Trophoblast cell (in vitro differentiated cells and primary cell): ENCODE results near the gene KIF16B.

Source experiments
- DNase-seq, 2 donors: peaks; one replicate each; pipeline ENCODE4 v3.0.0-alpha.2; 2016
- H2AFZ ChIP-seq: 2 replicates; pipeline ENCODE4 v1.6.1; 2013; ENCODE audit warnings: low read length, moderate library complexity, mild to moderate bottlenecking; ENCODE audit not compliant: insufficient read depth, poor library complexity
- H2AK5ac ChIP-seq: 2 replicates; pipeline ENCODE4 v1.6.1; 2013; ENCODE audit warnings: mild to moderate bottlenecking, low read length
- H2BK120ac ChIP-seq: 2 replicates; pipeline ENCODE4 v1.6.1; 2013; ENCODE audit warnings: low read length, mild to moderate bottlenecking, moderate library complexity; ENCODE audit not compliant: insufficient read depth, poor library complexity
- H2BK12ac ChIP-seq: 2 replicates; pipeline ENCODE4 v1.6.1; 2013; ENCODE audit warnings: mild to moderate bottlenecking, low read length, moderate library complexity
- H2BK5ac ChIP-seq: 2 replicates; pipeline ENCODE4 v1.6.1; 2013; ENCODE audit warnings: low read length, low read depth, moderate library complexity, mild to moderate bottlenecking; ENCODE audit not compliant: poor library complexity
- H3K14ac ChIP-seq: 2 replicates; pipeline ENCODE4 v1.6.1; 2013; ENCODE audit warnings: mild to moderate bottlenecking, low read length
- H3K18ac ChIP-seq: 2 replicates; pipeline ENCODE4 v1.6.1; 2013; ENCODE audit warnings: mild to moderate bottlenecking, low read length
- H3K23ac ChIP-seq: 2 replicates; pipeline ENCODE4 v1.6.1; 2013; ENCODE audit warnings: low read length
- H3K27ac ChIP-seq: 2 replicates; pipeline ENCODE4 v1.5.1; 2013; ENCODE audit warnings: low read depth, mild to moderate bottlenecking, inconsistent platforms, low read length, moderate library complexity
- H3K27me3 ChIP-seq: 2 replicates; pipeline ENCODE4 v1.6.1; 2013; ENCODE audit warnings: inconsistent platforms, mild to moderate bottlenecking, low read length, moderate library complexity; ENCODE audit not compliant: insufficient read depth
- H3K36me3 ChIP-seq, 2 experiments: 1 replicate in 1 of 2; 2 replicates in 1 of 2; pipeline ENCODE4 v1.6.1; 2013; ENCODE audit warnings: low read length in 2 of 2, mild to moderate bottlenecking in 2 of 2, moderate library complexity in 1 of 2; ENCODE audit not compliant: insufficient read depth in 2 of 2, control insufficient read depth in 1 of 2
- H3K4ac ChIP-seq: 2 replicates; pipeline ENCODE4 v1.6.1; 2013; ENCODE audit warnings: low read depth, mild to moderate bottlenecking, low read length, moderate library complexity
- H3K4me1 ChIP-seq, 2 experiments: 1 replicate in 1 of 2; 2 replicates in 1 of 2; pipeline ENCODE4 v1.6.1; 2013; ENCODE audit warnings: low read length in 2 of 2, mild to moderate bottlenecking in 2 of 2, moderate library complexity in 1 of 2; ENCODE audit not compliant: insufficient read depth in 2 of 2, control insufficient read depth in 1 of 2
- H3K4me2 ChIP-seq: 2 replicates; pipeline ENCODE4 v1.6.1; 2013; ENCODE audit warnings: inconsistent platforms, mild to moderate bottlenecking, low read length, moderate library complexity
- H3K4me3 ChIP-seq: 2 replicates; pipeline ENCODE4 v1.5.1; 2013; ENCODE audit warnings: mild to moderate bottlenecking, low read depth, low read length, inconsistent platforms
- H3K79me1 ChIP-seq: one replicate; pipeline ENCODE4 v1.6.1; 2013; ENCODE audit warnings: low read length
- H3K79me2 ChIP-seq: 2 replicates; pipeline ENCODE4 v1.6.1; 2013; ENCODE audit warnings: low read length, mild to moderate bottlenecking; ENCODE audit not compliant: control insufficient read depth, insufficient read depth, poor library complexity
- H3K9ac ChIP-seq: 2 replicates; pipeline ENCODE4 v1.6.1; 2013; ENCODE audit warnings: mild to moderate bottlenecking, low read length
- H3K9me3 ChIP-seq: 2 replicates; pipeline ENCODE4 v1.6.1; 2013; ENCODE audit warnings: low read depth, mild to moderate bottlenecking, control low read depth, inconsistent platforms, low read length; ENCODE audit not compliant: insufficient read depth
- H4K12ac ChIP-seq: 2 replicates; pipeline ENCODE4 v1.6.1; 2013; ENCODE audit warnings: low read depth, mild to moderate bottlenecking, low read length, moderate library complexity
- H4K8ac ChIP-seq: 2 replicates; pipeline ENCODE4 v1.6.1; 2013; ENCODE audit warnings: low read depth, mild to moderate bottlenecking, low read length, moderate library complexity
- H4K91ac ChIP-seq: one replicate; pipeline ENCODE4 v1.6.1; 2013; ENCODE audit warnings: low read depth, mild to moderate bottlenecking, low read length, moderate library complexity
- WGBS: extraction: QIAGEN DNeasy Blood & Tissue Kit; methylation state at CpG from one replicate; pipeline ENCODE4 v1.1.7; 2013; ENCODE audit warnings: missing lambda C conversion rate; ENCODE audit not compliant: insufficient read length, insufficient coverage; ENCODE audit errors: extremely low coverage; 5-methylcytosine and 5-hydroxymethylcytosine counted together

The KIF16B gene

GRCh38 chr20:16481977-16482376, 91.3 kb downstream of the KIF16B start:
- Histone ChIP-seq H3K4me3 (no peak overlapping the region), H3K9me3 (no peaks in the 10 kb centered on the region), H3K79me2 (no peaks in the 10 kb centered on the region), H4K8ac (no peak overlapping the region), H2BK5ac (no peak overlapping the region), H3K36me3 (no peaks in the 10 kb centered on the region), H3K14ac (no peak overlapping the region), H3K79me1 (no peaks in the 10 kb centered on the region), H3K27me3 (no peaks in the 10 kb centered on the region), H3K4me2 (no peak overlapping the region), H2AFZ (no peak overlapping the region), H4K12ac (no peak overlapping the region), H4K91ac (no peak overlapping the region), H3K4me1 (peaks cover 3% of the 10 kb centered on the region in 2 experiments), H3K23ac (no peak overlapping the region), H3K27ac (no peak overlapping the region), H3K18ac (no peak overlapping the region), H2AK5ac (no peak overlapping the region), H3K9ac (no peak overlapping the region), H2BK120ac (no peak overlapping the region), H2BK12ac (no peak overlapping the region), H3K4ac (no peak overlapping the region)
- no CpG with 5 or more reads among the region's 2 CpGs for WGBS
- no peak for DNase-seq

- DNase-seq: peak; percentile 20 to 45
- no peaks in the 10 kb centered on the region for H3K9me3 ChIP-seq
- no peak overlapping the region for H2AFZ ChIP-seq
- H4K8ac ChIP-seq: no peak overlapping the region
- no peaks in the 10 kb centered on the region for H3K27me3 ChIP-seq
- H3K27ac ChIP-seq: no peak overlapping the region
- H3K18ac ChIP-seq: no peak overlapping the region
- H2BK12ac ChIP-seq: no peak overlapping the region
- H3K4me1 ChIP-seq: peaks cover 3% of the 10 kb centered on the region in 2 experiments
- no peak overlapping the region for H3K23ac ChIP-seq
- no peak overlapping the region for H2BK5ac ChIP-seq
- no peak overlapping the region for H3K4ac ChIP-seq
- no peak overlapping the region for H3K4me2 ChIP-seq
- no peak overlapping the region for H4K12ac ChIP-seq
- H4K91ac ChIP-seq: no peak overlapping the region
- no peak overlapping the region for H3K9ac ChIP-seq
- H2AK5ac ChIP-seq: no peak overlapping the region
- H3K79me2 ChIP-seq: no peaks in the 10 kb centered on the region
- no peak overlapping the region for H3K4me3 ChIP-seq
- H3K14ac ChIP-seq: no peak overlapping the region
- WGBS: no CpG with 5 or more reads among the region's 3 CpGs
- no peak overlapping the region for H2BK120ac ChIP-seq
- no peaks in the 10 kb centered on the region for H3K36me3 ChIP-seq
- no peaks in the 10 kb centered on the region for H3K79me1 ChIP-seq
Observed at GRCh38 chr20:16479666-16480065, 93.6 kb downstream of the KIF16B start.

GRCh38 chr20:16477632-16478031, 95.6 kb downstream of the KIF16B start:
- H3K14ac ChIP-seq: no peak overlapping the region
- H3K4me3 ChIP-seq: no peak overlapping the region
- DNase-seq: peak in 1 of 2 donors; percentile 39
- no peak overlapping the region for H3K9ac ChIP-seq
- no peak overlapping the region for H4K91ac ChIP-seq
- no peak overlapping the region for H2BK5ac ChIP-seq
- H2BK12ac ChIP-seq: no peak overlapping the region
- H3K79me2 ChIP-seq: no peaks in the 10 kb centered on the region
- no peaks in the 10 kb centered on the region for H3K79me1 ChIP-seq
- no peak overlapping the region for H4K12ac ChIP-seq
- H3K36me3 ChIP-seq: no peaks in the 10 kb centered on the region
- H4K8ac ChIP-seq: no peak overlapping the region
- no CpG with 5 or more reads among the region's 5 CpGs for WGBS
- H3K4ac ChIP-seq: no peak overlapping the region
- H3K27ac ChIP-seq: no peak overlapping the region
- no peak overlapping the region for H2AK5ac ChIP-seq
- no peak overlapping the region for H3K18ac ChIP-seq
- no peak overlapping the region for H2AFZ ChIP-seq
- no peak overlapping the region for H2BK120ac ChIP-seq
- no peak overlapping the region for H3K4me2 ChIP-seq
- peaks cover 3% of the 10 kb centered on the region in 2 experiments for H3K4me1 ChIP-seq
- no peak overlapping the region for H3K23ac ChIP-seq
- no peaks in the 10 kb centered on the region for H3K27me3 ChIP-seq
- no peaks in the 10 kb centered on the region for H3K9me3 ChIP-seq

- Histone ChIP-seq H3K4me1 (peaks cover 4 to 5% of the 10 kb centered on the region in 2 experiments), H3K4me2 (no peak overlapping the region), H2AK5ac (no peak overlapping the region), H3K14ac (no peak overlapping the region), H3K9ac (no peak overlapping the region), H2BK12ac (no peak overlapping the region), H2BK5ac (no peak overlapping the region), H3K18ac (no peak overlapping the region), H3K79me1 (peaks cover 2% of the 10 kb centered on the region), H3K4me3 (no peak overlapping the region), H4K91ac (no peak overlapping the region), H3K9me3 (no peaks in the 10 kb centered on the region), H3K4ac (no peak overlapping the region), H3K23ac (no peak overlapping the region), H4K12ac (no peak overlapping the region), H4K8ac (no peak overlapping the region), H3K79me2 (no peaks in the 10 kb centered on the region), H3K36me3 (no peaks in the 10 kb centered on the region), H3K27ac (no peak overlapping the region), H3K27me3 (no peaks in the 10 kb centered on the region), H2AFZ (no peak overlapping the region), H2BK120ac (no peak overlapping the region)
- no CpG with 5 or more reads among the region's 3 CpGs for WGBS
- DNase-seq: peak in 1 of 2 donors; percentile 83
Observed at GRCh38 chr20:16476032-16476431, 97.2 kb downstream of the KIF16B start.
